Mucosa of descending colon (tissue), 3 donors: ENCODE data around the gene PEDS1. TPM values are rescaled to one million over a fixed set of nuclear protein-coding genes. Genes with fewer than 3 reads are reported as not detected.

ENCODE experiments used
- ATAC-seq: fragments of 200-7000 bp; cut with Tn5 transposase; one replicate; pipeline ENCODE4 v1.9.1; 2020; ENCODE audit warnings: mild to moderate bottlenecking, moderate library complexity
- DNase-seq, 3 donors: peaks; one replicate each; pipeline ENCODE4 v3.0.0-alpha.2; 2020
- H3K36me3 ChIP-seq: fragments of 200-600 bp; one replicate; pipeline ENCODE4 v1.8.0; 2021; ENCODE audit warnings: low read depth, mild to moderate bottlenecking
- H3K4me1 ChIP-seq: fragments of 200-600 bp; one replicate; pipeline ENCODE4 v1.8.0; 2021; ENCODE audit warnings: low read depth, mild to moderate bottlenecking
- H3K4me3 ChIP-seq: fragments of 200-600 bp; one replicate; pipeline ENCODE4 v1.8.0; 2021; ENCODE audit warnings: mild to moderate bottlenecking
- H3K9me3 ChIP-seq: fragments of 200-600 bp; one replicate; pipeline ENCODE4 v1.8.0; 2021; ENCODE audit warnings: mild to moderate bottlenecking
- CTCF ChIP-seq: fragments of 200-600 bp; IDR thresholded peaks from one replicate; pipeline ENCODE4 v1.8.0; 2022; ENCODE audit warnings: antibody characterized with exemption, mild to moderate bottlenecking
- intact Hi-C, 2 donors: fragments of 100-400 bp; cut with DNase I in 1 of 2; cut with micrococcal nuclease in 1 of 2; formaldehyde crosslinking; loops; one replicate each; pipeline versions ENCODE4 v1.11.0 to v1.11.1; 2022; cut with DNase I, micrococcal nuclease
- total RNA-seq, 3 donors: library from RNA; stranded (reverse); fragmentation: NEBNext Ultra II Directional in 2 of 3; extraction: Animal tissue kit (Norgen Biotek cat#: 25700) in 2 of 3; gene quantifications; one replicate each; pipeline versions ENCODE4 v1.2.1 to v1.2.4, GENCODE V29; 2021 to 2023
- donor health status: DM: no; HTN: no; CAD: no; lungs with moderate emphysema.
- donor health status: DM: no; HTN: no; CAD: no.
- donor health status: DM: no; HTN: yes; CAD: no.

PEDS1 gene
- total RNA-seq, 3 donors from 2014 or later = 21.2 to 34.3 (median 23.3) TPM

- ATAC-seq = peak; percentile 54
- H3K9me3 ChIP-seq = no peaks in the 10 kb centered on the region
- H3K36me3 ChIP-seq = no peaks in the 10 kb centered on the region
- no peak for TF ChIP-seq CTCF
- peak; percentile 91 to 93 (median 91) for DNase-seq
- peaks cover 18% of the 10 kb centered on the region for H3K4me1 ChIP-seq
- intact Hi-C loops = loop anchor here (5.0 to 10.0 kb wide), 3 partner anchors 95 to 388 kb away; no protein-coding TSS in a partner anchor
- peak overlapping the region; percentile 63 for H3K4me3 ChIP-seq
These were observed 36.2 kb upstream of the PEDS1 start for GRCh38 chr20:50189681-50190250.

- peaks cover 15% of the 10 kb centered on the region for H3K4me1 ChIP-seq
- intact Hi-C loops = loop anchor here (5.0 kb wide), 2 partner anchors 278 to 388 kb away; no protein-coding TSS in a partner anchor
- DNase-seq (peak in 1 of 3 donors; percentile 17), ATAC-seq (no peak)
- H3K9me3 ChIP-seq = no peaks in the 10 kb centered on the region
- H3K4me3 ChIP-seq = no peak overlapping the region
- no peaks in the 10 kb centered on the region for H3K36me3 ChIP-seq
- no peak for TF ChIP-seq CTCF
These were observed 35.6 kb upstream of the PEDS1 start for GRCh38 chr20:50188879-50189680.

DNA sequence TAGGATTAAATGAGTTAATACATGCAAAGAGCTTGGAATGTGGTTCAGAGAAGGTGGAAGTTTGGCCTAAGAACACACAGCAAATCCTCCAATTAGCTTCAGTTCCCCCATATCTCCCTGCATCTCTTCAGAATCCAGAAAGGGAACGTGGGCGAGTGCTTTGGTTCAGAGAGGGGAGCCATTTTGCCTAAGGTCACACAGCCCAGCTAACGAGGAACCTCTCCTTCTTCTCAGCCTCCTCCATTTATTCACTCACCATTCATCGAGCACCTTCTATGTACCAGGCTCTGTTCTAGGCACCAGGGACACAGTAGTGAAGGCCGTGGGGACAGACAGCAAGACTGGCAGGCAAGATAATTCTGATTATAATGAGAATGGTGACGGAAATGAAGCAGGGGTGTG, 34.8 kb upstream of the PEDS1 start:
- DNase-seq (no peak), ATAC-seq (no peak)
- H3K9me3 ChIP-seq = no peaks in the 10 kb centered on the region
- intact Hi-C loops = loop anchor here (5.0 kb wide), 2 partner anchors 279 to 389 kb away; no protein-coding TSS in a partner anchor
- H3K36me3 ChIP-seq = no peaks in the 10 kb centered on the region
- H3K4me1 ChIP-seq = peaks cover 10% of the 10 kb centered on the region
- no peak for TF ChIP-seq CTCF
- H3K4me3 ChIP-seq = no peak overlapping the region

- intact Hi-C loops = loop anchor here (2.0 to 5.0 kb wide), 3 partner anchors 277 to 390 kb away; no protein-coding TSS in a partner anchor
- DNase-seq (peak; percentile 40 to 74 (median 56)), ATAC-seq (peak; percentile 7)
- Histone ChIP-seq H3K4me1 (peaks cover 3% of the 10 kb centered on the region), H3K36me3 (no peaks in the 10 kb centered on the region), H3K4me3 (no peak overlapping the region), H3K9me3 (no peaks in the 10 kb centered on the region)
- no peak for TF ChIP-seq CTCF
These were observed 34.0 kb upstream of the PEDS1 start for GRCh38 chr20:50187403-50188051.

DNA sequence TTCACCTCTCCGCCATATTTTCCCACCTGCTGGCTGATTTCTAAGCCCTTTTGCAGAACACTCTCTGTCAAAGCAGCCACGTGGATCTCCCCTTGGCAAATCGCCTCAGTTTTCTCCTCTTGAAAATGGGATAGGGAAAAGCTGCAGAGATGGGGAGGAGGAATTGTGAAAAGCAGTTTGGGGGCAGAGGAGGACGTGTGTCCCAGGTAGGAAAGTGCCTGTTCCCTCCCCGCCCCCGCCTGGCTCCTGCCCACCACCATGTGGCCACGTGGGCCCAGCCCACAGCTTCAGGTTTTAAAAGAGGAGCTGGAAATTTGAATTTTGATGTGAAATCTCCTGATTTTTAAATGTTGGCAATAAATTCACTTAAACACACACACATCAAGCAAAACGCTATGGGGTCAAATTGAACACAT, 33.5 kb upstream of the PEDS1 start:
- Histone ChIP-seq H3K9me3 (no peaks in the 10 kb centered on the region), H3K4me3 (no peak overlapping the region), H3K4me1 (no peaks in the 10 kb centered on the region), H3K36me3 (no peaks in the 10 kb centered on the region)
- intact Hi-C loops = loop anchor here (2.0 to 5.0 kb wide), 3 partner anchors 278 to 390 kb away; no protein-coding TSS in a partner anchor
- TF ChIP-seq CTCF = no peak
- DNase-seq (peak in 2 of 3 donors; percentile 20 to 31), ATAC-seq (no peak)
